HG03432 (cell line): Measurements from ENCODE around the gene CNTNAP5.

Experiments
- ATAC-seq: cut with Tn5 transposase; IDR thresholded peaks from one replicate; pipeline ENCODE4 v1.9.1; 2021; ENCODE audit warnings: mild to moderate bottlenecking, moderate library complexity; ENCODE audit not compliant: unreplicated experiment

CNTNAP5 gene

GRCh38 chr2:124258140-124258880 lies 233.2 kb downstream of the CNTNAP5 start:
- no peak for ATAC-seq

- no peak for ATAC-seq
These were observed 236.4 kb downstream of the CNTNAP5 start for GRCh38 chr2:124261456-124261855.

GRCh38 chr2:124264551-124265091 lies 239.5 kb downstream of the CNTNAP5 start:
- ATAC-seq = no peak

- ATAC-seq = no peak
These were observed 242.7 kb downstream of the CNTNAP5 start for GRCh38 chr2:124267794-124268193.

- ATAC-seq = no peak
These were observed 244.3 kb downstream of the CNTNAP5 start for GRCh38 chr2:124269348-124269747.

GRCh38 chr2:124272261-124272841 lies 247.3 kb downstream of the CNTNAP5 start:
- no peak for ATAC-seq

- no peak for ATAC-seq
These were observed 256.5 kb downstream of the CNTNAP5 start for GRCh38 chr2:124281541-124281940.

- no peak for ATAC-seq
These were observed 258.0 kb downstream of the CNTNAP5 start for GRCh38 chr2:124283096-124283495.

- ATAC-seq = no peak
These were observed 261.1 kb downstream of the CNTNAP5 start for GRCh38 chr2:124286089-124286783.

GRCh38 chr2:124289060-124289459 lies 264.0 kb downstream of the CNTNAP5 start:
- no peak for ATAC-seq

GRCh38 chr2:124289615-124290014 lies 264.5 kb downstream of the CNTNAP5 start:
- no peak for ATAC-seq

- no peak for ATAC-seq
These were observed 271.4 kb downstream of the CNTNAP5 start for GRCh38 chr2:124296470-124296869.

GRCh38 chr2:124301915-124302314 lies 276.8 kb downstream of the CNTNAP5 start:
- no peak for ATAC-seq

- no peak for ATAC-seq
These were observed 283.4 kb downstream of the CNTNAP5 start for GRCh38 chr2:124308319-124309062.

- no peak for ATAC-seq
These were observed 284.6 kb downstream of the CNTNAP5 start for GRCh38 chr2:124309563-124310138.

GRCh38 chr2:124310671-124311070 lies 285.6 kb downstream of the CNTNAP5 start:
- ATAC-seq = no peak

- no peak for ATAC-seq
These were observed 289.0 kb downstream of the CNTNAP5 start for GRCh38 chr2:124314084-124314483.

- ATAC-seq = no peak
These were observed 290.3 kb downstream of the CNTNAP5 start for GRCh38 chr2:124315221-124315880.

GRCh38 chr2:124316133-124316532 lies 291.0 kb downstream of the CNTNAP5 start:
- ATAC-seq = no peak
